Ovary (tissue), 9 donors: ENCODE measurements around the gene TCF4. TPM values are rescaled to one million over a fixed set of nuclear protein-coding genes. Genes with fewer than 3 reads are reported as not detected.

Experiments used
- DNase-seq, 5 donors: peaks; one replicate each; pipeline ENCODE4 v3.0.0-alpha.2; 2019 to 2020
- H3K27ac ChIP-seq, 2 donors: fragments of 200-600 bp; one replicate each; pipeline versions ENCODE4 v1.5.1 to v1.8.0; 2019 to 2022
- H3K27me3 ChIP-seq: fragments of 200-600 bp; one replicate; pipeline ENCODE4 v1.8.0; 2022
- H3K36me3 ChIP-seq: fragments of 200-600 bp; sonication (generic); one replicate; pipeline ENCODE4 v1.5.1; 2019
- H3K4me1 ChIP-seq: one replicate; pipeline ENCODE4 v1.8.1; 2013; ENCODE audit warnings: mild to moderate bottlenecking, moderate library complexity; ENCODE audit not compliant: insufficient read depth
- H3K4me3 ChIP-seq: fragments of 200-600 bp; sonication (generic); one replicate; pipeline ENCODE4 v1.5.1; 2017
- H3K9me3 ChIP-seq, 2 donors: fragments of 200-600 bp in 1 of 2; sonication (generic) in 1 of 2; one replicate each; pipeline versions ENCODE4 v1.5.1 to v1.8.1; 2013 to 2019; ENCODE audit warnings: mild to moderate bottlenecking in 1 of 2, moderate library complexity in 1 of 2
- CTCF ChIP-seq, 3 donors: fragments of 450-650 bp in 2 of 3; fragments of 200-600 bp in 1 of 3; IDR thresholded peaks; one replicate each; pipeline versions ENCODE4 v1.5.1 to v1.8.0; 2016 to 2022; ENCODE audit warnings: antibody characterized with exemption in 3 of 3, mild to moderate bottlenecking in 1 of 3
- EP300 ChIP-seq: sonication (generic); formaldehyde crosslinking; IDR thresholded peaks from one replicate; pipeline ENCODE4 v1.6.1; 2017; ENCODE audit warnings: antibody characterized with exemption
- POLR2A ChIP-seq: fragments of 450-650 bp; IDR thresholded peaks from one replicate; pipeline ENCODE4 v1.6.1; 2017; ENCODE audit warnings: antibody characterized with exemption, mild to moderate bottlenecking, moderate library complexity
- WGBS, 3 donors: extraction: QIAGEN DNeasy Blood & Tissue Kit in 1 of 3; methylation state at CpG; one replicate each; pipeline versions ENCODE4 v1.1.5 to v1.1.7; 2013 to 2017; 5-methylcytosine and 5-hydroxymethylcytosine counted together
- intact Hi-C, 4 donors: fragments of 100-400 bp; cut with DNase I; formaldehyde crosslinking; loops; one replicate each; pipeline versions ENCODE4 v1.11.0 to v1.15.1; 2022 to 2023
- polyA plus RNA-seq, 2 donors: library from polyadenylated mRNA; stranded (reverse); fragments of 200-250 nt in 1 of 2; fragments of 350-450 nt in 1 of 2; fragmentation: Illumina TruSeq in 1 of 2; extraction: RNeasy Lipid Tissue Mini Kit (QIAGEN cat#74804) in 1 of 2; gene quantifications; one replicate each; pipeline ENCODE4 v1.2.3, GENCODE V29; 2013 to 2014
- total RNA-seq, 7 donors: library from RNA; depleted of rRNA in 2 of 7; stranded (reverse); fragments of >200 nt in 2 of 7; fragmentation: NEBNext Ultra II Directional in 3 of 7; extraction: Animal tissue kit (Norgen Biotek cat#: 25700) in 3 of 7; gene quantifications; one replicate each; pipeline versions ENCODE4 v1.1.0 to v1.2.4, GENCODE V29; 2016 to 2023
- donor health status: DM: no; HTN: no; CAD: no; lungs with moderate emphysema.
- donor health status: DM: no; HTN: no; CAD: no.
- donor health status: Bipolar disorder and iron deficiency.
- donor health status: DM: yes; HTN: yes; CAD: no.
- donor health status: DM: no; HTN: no; CAD: no.
- donor health status: DM: yes; HTN: yes; CAD: no.

TCF4 gene
- total and polyA plus RNA-seq, 9 donors = 36.5 to 131 (median 112) TPM

GRCh38 chr18:55401638-55402191, 186.3 kb downstream of the TCF4 start:
- TF ChIP-seq POLR2A (no peak), EP300 (no peak), CTCF (IDR thresholded peaks at IDR 0.05) (no peak)
- Histone ChIP-seq H3K9me3 (no peaks in the 10 kb centered on the region), H3K27me3 (no peaks in the 10 kb centered on the region), H3K4me1 (peaks cover 12% of the 10 kb centered on the region), H3K36me3 (no peaks in the 10 kb centered on the region), H3K4me3 (peak overlapping the region; percentile 14), H3K27ac (peak overlapping the region; percentile 44 to 76)
- intact Hi-C loops = loop anchor here in 3 of 4 donors (10.0 kb wide), 4 partner anchors 77 to 463 kb away; partner anchors contain the start of gene TCF4 (in 1 of the 3)
- peak in 4 of 5 donors; percentile 33 to 47 (median 42) for DNase-seq
- WGBS, 3 donors = 2 to 7% (median 4%) methylated on average over 12 of the region's 12 CpGs

GRCh38 chr18:55400590-55401541, 187.1 kb downstream of the TCF4 start:
- DNase-seq = no peak
- no peaks in the 10 kb centered on the region for H3K9me3 ChIP-seq
- TF ChIP-seq POLR2A = no peak
- TF ChIP-seq EP300 = no peak
- TF ChIP-seq CTCF (IDR thresholded peaks at IDR 0.05) = no peak
- intact Hi-C loops = loop anchor here in 3 of 4 donors (10.0 kb wide), 4 partner anchors 76 to 464 kb away; partner anchors contain the start of gene TCF4 (in 1 of the 3)
- H3K27me3 ChIP-seq = no peaks in the 10 kb centered on the region
- no peaks in the 10 kb centered on the region for H3K36me3 ChIP-seq
- H3K27ac ChIP-seq = peak overlapping the region in 1 of 2 donors; percentile 76
- WGBS, 3 donors = 16 to 26% (median 22%) methylated on average over 12 of the region's 12 CpGs
- peaks cover 11% of the 10 kb centered on the region for H3K4me1 ChIP-seq
- peak overlapping the region; percentile 14 for H3K4me3 ChIP-seq

- H3K4me1 ChIP-seq = peaks cover 9% of the 10 kb centered on the region
- intact Hi-C loops = loop anchor here in 3 of 4 donors (10.0 kb wide), 4 partner anchors 75 to 465 kb away; partner anchors contain the start of gene TCF4 (in 1 of the 3)
Observed at GRCh38 chr18:55400081-55400480, 187.9 kb downstream of the TCF4 start.

More at GRCh38 chr18:55400081-55400480, 187.9 kb downstream of the TCF4 start:
- Histone ChIP-seq H3K27me3 (no peaks in the 10 kb centered on the region), H3K27ac (peak overlapping the region in 1 of 2 donors; percentile 76), H3K4me3 (peak overlapping the region; percentile 14), H3K9me3 (no peaks in the 10 kb centered on the region), H3K36me3 (no peaks in the 10 kb centered on the region)
- no peak for TF ChIP-seq CTCF (IDR thresholded peaks at IDR 0.05)
- no peak for TF ChIP-seq EP300
- TF ChIP-seq POLR2A = no peak
- DNase-seq = no peak
- WGBS, 3 donors = 11 to 18% (median 17%) methylated on average over 2 of the region's 2 CpGs
